GM15510 (cell line): ENCODE data around the gene CYP39A1.

Source experiments
- POLR2A ChIP-seq: IDR thresholded peaks from 3 replicates; pipeline ENCODE4 v1.6.1; 2011; ENCODE audit warnings: borderline replicate concordance; ENCODE audit not compliant: insufficient read length; ENCODE audit errors: extremely low read depth

The CYP39A1 gene

GRCh38 chr6:46661483-46661882 lies 8.9 kb upstream of the CYP39A1 start:
- TF ChIP-seq POLR2A = no peak

- TF ChIP-seq POLR2A = no peak
These were observed 5.0 kb upstream of the CYP39A1 start for GRCh38 chr6:46657642-46658041.

- no peak for TF ChIP-seq POLR2A
These were observed 3.2 kb upstream of the CYP39A1 start for GRCh38 chr6:46655803-46656202.

- TF ChIP-seq POLR2A = no peak
These were observed 999 bp upstream of the CYP39A1 start for GRCh38 chr6:46653439-46654195.

GRCh38 chr6:46652232-46652602 lies 401 bp downstream of the CYP39A1 start:
- no peak for TF ChIP-seq POLR2A

GRCh38 chr6:46651816-46652215 lies 802 bp downstream of the CYP39A1 start:
- no peak for TF ChIP-seq POLR2A

GRCh38 chr6:46651006-46651405 lies 1.6 kb downstream of the CYP39A1 start:
- TF ChIP-seq POLR2A = no peak

GRCh38 chr6:46648869-46649492 lies 3.6 kb downstream of the CYP39A1 start:
- no peak for TF ChIP-seq POLR2A

- no peak for TF ChIP-seq POLR2A
These were observed 7.4 kb downstream of the CYP39A1 start for GRCh38 chr6:46645265-46645664.

- TF ChIP-seq POLR2A = no peak
These were observed 9.5 kb downstream of the CYP39A1 start for GRCh38 chr6:46642928-46643751.

GRCh38 chr6:46638650-46639049 lies 14.0 kb downstream of the CYP39A1 start:
- no peak for TF ChIP-seq POLR2A

- no peak for TF ChIP-seq POLR2A
These were observed 14.7 kb downstream of the CYP39A1 start for GRCh38 chr6:46637933-46638332.

GRCh38 chr6:46637145-46637544 lies 15.5 kb downstream of the CYP39A1 start:
- TF ChIP-seq POLR2A = no peak

GRCh38 chr6:46635462-46635861 lies 17.2 kb downstream of the CYP39A1 start:
- TF ChIP-seq POLR2A = no peak

- TF ChIP-seq POLR2A = no peak
These were observed 20.6 kb downstream of the CYP39A1 start for GRCh38 chr6:46632053-46632452.

GRCh38 chr6:46629691-46630090 lies 22.9 kb downstream of the CYP39A1 start:
- TF ChIP-seq POLR2A = no peak

GRCh38 chr6:46628976-46629375 lies 23.6 kb downstream of the CYP39A1 start:
- no peak for TF ChIP-seq POLR2A

- no peak for TF ChIP-seq POLR2A
These were observed 24.1 kb downstream of the CYP39A1 start for GRCh38 chr6:46628498-46628897.
